Right lobe of liver (tissue), 4 donors: ENCODE results near the gene CDRT4.

ENCODE experiments used
- POLR2A ChIP-seq: fragments of 450-650 bp; IDR thresholded peaks from one replicate; pipeline ENCODE4 v1.6.1; 2017; ENCODE audit warnings: antibody characterized with exemption, mild to moderate bottlenecking
- TF ChIP-seq, protein P1 (sequence below), 4 donors: fragments of 200-600 bp in 3 of 4; fragments of 450-650 bp in 1 of 4; IDR thresholded peaks; one replicate each; pipeline versions ENCODE4 v1.5.1 to v1.8.0; 2016 to 2022; ENCODE audit warnings: antibody characterized with exemption in 4 of 4, mild to moderate bottlenecking in 2 of 4
- donor health status: DM: no; HTN: no; CAD: no.
- donor health status: DM: no; HTN: no; CAD: no.
- donor health status: DM: no; HTN: yes; CAD: no.

DNA sequence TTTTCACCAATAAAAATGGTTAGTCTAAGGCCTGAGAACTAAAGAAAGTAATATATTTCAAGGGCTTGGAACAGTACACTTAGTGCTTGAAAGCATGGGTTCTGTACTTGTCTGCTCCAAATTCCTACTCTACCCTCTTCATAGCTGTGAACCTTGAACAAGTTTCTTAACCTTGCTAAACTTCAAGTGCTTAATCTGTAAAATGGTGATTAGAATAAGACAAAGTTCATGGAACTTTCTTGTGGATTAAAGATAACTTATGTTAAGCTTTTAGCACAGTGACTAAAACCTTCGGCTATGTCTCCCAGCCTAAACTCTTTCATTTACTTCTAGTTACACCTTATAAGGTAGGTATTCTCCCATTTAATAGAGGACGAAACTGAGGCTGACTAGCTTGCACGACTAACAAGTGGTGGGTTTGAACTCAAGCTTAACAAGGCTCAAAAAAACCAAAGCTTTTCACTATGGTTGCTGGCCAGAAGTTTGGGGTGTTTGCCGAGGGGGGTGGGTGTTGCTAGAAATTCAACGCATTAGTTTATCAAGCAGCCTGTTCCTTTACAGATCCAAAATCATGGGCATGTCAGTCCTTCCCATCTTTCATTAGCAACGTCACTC, 28.8 kb downstream of the CDRT4 start:
- TF ChIP-seq, protein P1, sequence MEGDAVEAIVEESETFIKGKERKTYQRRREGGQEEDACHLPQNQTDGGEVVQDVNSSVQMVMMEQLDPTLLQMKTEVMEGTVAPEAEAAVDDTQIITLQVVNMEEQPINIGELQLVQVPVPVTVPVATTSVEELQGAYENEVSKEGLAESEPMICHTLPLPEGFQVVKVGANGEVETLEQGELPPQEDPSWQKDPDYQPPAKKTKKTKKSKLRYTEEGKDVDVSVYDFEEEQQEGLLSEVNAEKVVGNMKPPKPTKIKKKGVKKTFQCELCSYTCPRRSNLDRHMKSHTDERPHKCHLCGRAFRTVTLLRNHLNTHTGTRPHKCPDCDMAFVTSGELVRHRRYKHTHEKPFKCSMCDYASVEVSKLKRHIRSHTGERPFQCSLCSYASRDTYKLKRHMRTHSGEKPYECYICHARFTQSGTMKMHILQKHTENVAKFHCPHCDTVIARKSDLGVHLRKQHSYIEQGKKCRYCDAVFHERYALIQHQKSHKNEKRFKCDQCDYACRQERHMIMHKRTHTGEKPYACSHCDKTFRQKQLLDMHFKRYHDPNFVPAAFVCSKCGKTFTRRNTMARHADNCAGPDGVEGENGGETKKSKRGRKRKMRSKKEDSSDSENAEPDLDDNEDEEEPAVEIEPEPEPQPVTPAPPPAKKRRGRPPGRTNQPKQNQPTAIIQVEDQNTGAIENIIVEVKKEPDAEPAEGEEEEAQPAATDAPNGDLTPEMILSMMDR (IDR thresholded peaks at IDR 0.05) = no peak
- TF ChIP-seq POLR2A = no peak
